HepG2 (cell line): ENCODE results near the gene PYHIN1.

Experiments
- BRCA1 ChIP-seq: sonication (generic); formaldehyde crosslinking; IDR thresholded peaks from 2 replicates; pipeline ENCODE4 v1.4.0; 2020; ENCODE audit warnings: missing genetic modification reagents
- CBX2 ChIP-seq, 2 experiments: fragments of 200-600 bp in 1 of 2; sonication (generic); formaldehyde crosslinking in 1 of 2; IDR thresholded peaks; 2 replicates each; pipeline versions ENCODE4 v1.7.0 to v1.8.1; 2018 to 2022; ENCODE audit warnings: low read depth in 2 of 2, low read length in 1 of 2, mild to moderate bottlenecking in 1 of 2, missing genetic modification reagents in 1 of 2
- DRAP1 ChIP-seq: IDR thresholded peaks from 2 replicates; pipeline ENCODE4 v1.6.1; 2016; ENCODE audit warnings: missing genetic modification reagents, missing compliant biosample characterization
- ETS1 ChIP-seq: sonication (generic); formaldehyde crosslinking; IDR thresholded peaks from 2 replicates; pipeline ENCODE4 v1.4.0; 2020; ENCODE audit warnings: missing genetic modification reagents
- KLF16 ChIP-seq, 2 experiments: sonication (generic) in 1 of 2; formaldehyde crosslinking in 1 of 2; IDR thresholded peaks; 2 replicates each; pipeline versions ENCODE4 v1.6.1 to v1.8.0; 2016 to 2023; ENCODE audit warnings: missing genetic modification reagents in 2 of 2, missing compliant biosample characterization in 1 of 2
- STAT6 ChIP-seq: sonication (generic); formaldehyde crosslinking; IDR thresholded peaks from 2 replicates; pipeline ENCODE4 v1.4.0; 2020; ENCODE audit warnings: missing genetic modification reagents, mild to moderate bottlenecking, borderline replicate concordance
- THAP11 ChIP-seq: IDR thresholded peaks from 2 replicates; pipeline ENCODE4 v1.6.1; 2016; ENCODE audit warnings: missing biosample characterization, missing genetic modification reagents
- TOPORS ChIP-seq: sonication (generic); formaldehyde crosslinking; IDR thresholded peaks from 2 replicates; pipeline ENCODE4 v1.8.0; 2023; ENCODE audit warnings: mild to moderate bottlenecking, missing genetic modification reagents
- ZBTB49 ChIP-seq: sonication (generic); formaldehyde crosslinking; IDR thresholded peaks from 2 replicates; pipeline ENCODE4 v1.4.0; 2020; ENCODE audit warnings: missing genetic modification reagents, borderline replicate concordance
- ZKSCAN1 ChIP-seq: fragments of 150-350 bp; IDR thresholded peaks from 2 replicates; pipeline ENCODE4 v1.6.1; 2014; ENCODE audit warnings: low read length
- ZMAT5 ChIP-seq: sonication (generic); formaldehyde crosslinking; IDR thresholded peaks from 2 replicates; pipeline ENCODE4 v1.5.0; 2020; ENCODE audit warnings: mild to moderate bottlenecking, low read depth, missing genetic modification reagents, borderline replicate concordance
- ZNF274 ChIP-seq: sonication (generic); formaldehyde crosslinking; IDR thresholded peaks from 2 replicates; pipeline ENCODE4 v1.5.1; 2020; ENCODE audit warnings: mild to moderate bottlenecking, missing genetic modification reagents
- ZNF382 ChIP-seq: sonication (generic); formaldehyde crosslinking; IDR thresholded peaks from 2 replicates; pipeline ENCODE4 v1.5.0; 2020; ENCODE audit warnings: missing genetic modification reagents, mild to moderate bottlenecking, borderline replicate concordance
- ZNF441 ChIP-seq: sonication (generic); formaldehyde crosslinking; IDR thresholded peaks from 2 replicates; pipeline ENCODE4 v1.7.0; 2021; ENCODE audit warnings: missing genetic modification reagents, borderline replicate concordance

- TF ChIP-seq KLF16 (CRISPR knock-in tag; IDR thresholded peaks at IDR 0.05) (no peak), DRAP1 (no peak), TOPORS (no peak), ETS1 (CRISPR knock-in tag) (no peak), ZBTB49 (CRISPR knock-in tag) (no peak), STAT6 (CRISPR knock-in tag) (no peak), CBX2 (IDR thresholded peaks at IDR 0.05; ENCODE audit: low read depth, low read length) (no peak), CBX2 (CRISPR knock-in tag; IDR thresholded peaks at IDR 0.05; ENCODE audit: low read depth) (no peak), ZMAT5 (CRISPR knock-in tag) (no peak), ZNF274 (CRISPR knock-in tag) (no peak), ZKSCAN1 (no peak), BRCA1 (CRISPR knock-in tag) (no peak), THAP11 (no peak), ZNF441 (CRISPR knock-in tag) (no peak), ZNF382 (CRISPR knock-in tag) (no peak)
These were observed 53.0 kb downstream of the PYHIN1 start for GRCh38 chr1:158984386-158984785.
